ENCODE results near the gene SVOP. TPM values are rescaled to one million over a fixed set of nuclear protein-coding genes. Genes with fewer than 3 reads are reported as not detected.
"Not testable (repeated sequence)": the region's sequence is repeated elsewhere in the genome, so short reads cannot be mapped to it uniquely, and the experiment has no call there.

Gene SVOP
- total RNA-seq, 1 donor from 2014 or later, result not detected

DNA sequence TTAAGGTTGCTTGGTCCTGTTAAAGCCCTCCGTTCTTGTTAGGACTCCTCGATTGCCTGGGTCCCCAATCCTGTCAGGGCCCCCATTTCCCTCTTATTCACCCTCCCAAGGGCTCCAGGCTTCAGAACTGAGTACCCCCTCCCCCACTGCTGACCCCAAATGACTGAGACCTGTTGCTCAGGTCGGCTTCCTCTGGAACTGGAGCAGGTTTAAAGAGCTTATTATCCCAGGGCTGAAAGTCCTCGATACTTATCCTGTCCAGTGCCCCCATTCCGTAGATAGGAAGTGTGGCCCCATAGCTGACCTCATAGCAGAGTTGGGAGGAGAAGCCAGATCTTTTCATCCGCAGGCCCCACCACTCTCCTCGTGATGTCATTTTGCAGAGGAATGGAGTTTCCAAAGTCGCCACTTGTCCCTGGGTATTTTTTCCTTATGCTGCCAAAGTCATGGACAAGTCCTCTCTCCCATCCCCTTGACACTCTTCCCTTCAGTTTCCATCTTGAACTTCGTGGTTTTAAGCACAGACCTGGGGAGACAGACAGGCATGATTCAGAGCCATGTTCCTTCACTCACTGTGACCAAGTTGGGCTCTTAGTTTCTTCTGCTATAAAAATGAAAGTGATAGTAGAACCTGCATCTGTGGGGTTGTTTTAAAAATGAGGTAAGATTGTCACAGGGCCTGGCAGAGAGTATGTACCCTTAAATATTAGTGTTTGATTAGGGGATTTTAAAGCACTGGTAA, 32.7 kb upstream of the SVOP start:
- no peaks in the 10 kb centered on the region for H3K27me3 Mint-ChIP-seq (ENCODE audit: low read depth)
- H3K4me3 Mint-ChIP-seq (ENCODE audit: unreplicated experiment), result peak overlapping the region; percentile 92
- peaks cover 3% of the 10 kb centered on the region for H3K36me3 Mint-ChIP-seq (ENCODE audit: low read depth)
- H3K27ac Mint-ChIP-seq (ENCODE audit: unreplicated experiment), result peak overlapping the region; percentile 65
- peaks cover 18% of the 10 kb centered on the region for H3K4me1 Mint-ChIP-seq (ENCODE audit: low read depth)
- TF ChIP-seq CTCF (IDR thresholded peaks at IDR 0.05), result no peak
- DNase-seq (ENCODE audit: low spot score), result no peak
- no peaks in the 10 kb centered on the region for H3K9me3 Mint-ChIP-seq (ENCODE audit: low read depth)

GRCh38 chr12:109052414-109053323, 31.8 kb upstream of the SVOP start, which contains the start of gene USP30:
TSS of gene USP30 (plus strand) at chr12:109052576. CDS start at chr12:109052679, 103 bp downstream.
- peaks cover 18% of the 10 kb centered on the region for H3K4me1 Mint-ChIP-seq (ENCODE audit: low read depth)
- DNase-seq (ENCODE audit: low spot score), result peak; percentile 96
- TF ChIP-seq CTCF (IDR thresholded peaks at IDR 0.05), result no peak

DNA sequence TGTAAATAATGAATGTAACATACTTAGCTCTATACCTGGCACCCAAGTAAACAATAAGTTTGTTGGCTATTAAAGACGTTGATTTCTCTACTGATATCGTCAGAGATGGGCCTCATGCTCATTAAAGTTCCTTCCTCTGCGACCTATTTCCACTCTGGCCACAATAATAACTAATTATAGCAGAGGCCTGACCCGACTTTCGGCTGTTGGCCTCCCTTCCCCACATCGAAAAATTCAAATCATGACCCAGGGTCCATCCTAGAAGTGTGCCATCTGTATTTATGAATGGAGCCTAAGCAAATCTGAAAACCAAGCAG, 31.2 kb upstream of the SVOP start:
- TF ChIP-seq CTCF (IDR thresholded peaks at IDR 0.05), result no peak
- Mint-ChIP-seq H3K4me3 (ENCODE audit: unreplicated experiment) (peak overlapping the region; percentile 92), H3K4me1 (ENCODE audit: low read depth) (peaks cover 18% of the 10 kb centered on the region), H3K27me3 (ENCODE audit: low read depth) (no peaks in the 10 kb centered on the region), H3K36me3 (ENCODE audit: low read depth) (no peaks in the 10 kb centered on the region), H3K9me3 (ENCODE audit: low read depth) (no peaks in the 10 kb centered on the region), H3K27ac (ENCODE audit: unreplicated experiment) (peak overlapping the region; percentile 92)
- no peak for DNase-seq (ENCODE audit: low spot score)

More at GRCh38 chr12:109052414-109053323, 31.8 kb upstream of the SVOP start, which contains the start of gene USP30:
- peak within 1 kb of the TSS; percentile 92 for H3K4me3 Mint-ChIP-seq (ENCODE audit: unreplicated experiment)
- H3K9me3 Mint-ChIP-seq (ENCODE audit: low read depth), result no peaks in the 10 kb centered on the region
- H3K36me3 Mint-ChIP-seq (ENCODE audit: low read depth), result peaks cover 1% of the 10 kb centered on the region
- H3K27ac Mint-ChIP-seq (ENCODE audit: unreplicated experiment), result peak within 1 kb of the TSS; percentile 92
- H3K27me3 Mint-ChIP-seq (ENCODE audit: low read depth), result no peaks in the 10 kb centered on the region

DNA sequence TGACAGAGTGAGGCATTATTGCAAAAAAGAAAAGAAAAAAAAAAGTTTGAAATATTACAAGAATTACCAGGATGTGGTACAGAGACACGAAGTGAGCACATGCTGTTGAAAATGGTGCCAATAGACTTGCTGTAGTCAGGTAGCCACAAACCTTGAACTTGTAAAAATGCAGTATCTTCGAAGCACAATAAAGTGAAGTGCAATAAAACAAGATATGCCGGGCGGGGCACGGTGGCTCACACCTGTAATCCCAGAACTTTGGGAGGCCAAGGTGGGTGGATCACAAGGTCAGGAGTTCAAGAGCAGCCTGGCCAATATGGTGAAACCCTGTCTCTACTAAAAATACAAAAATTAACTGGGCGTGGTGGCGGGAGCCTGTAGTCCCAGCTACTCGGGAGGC, 28.9 kb upstream of the SVOP start:
- not testable (repeated sequence) for DNase-seq (ENCODE audit: low spot score); H3K9me3 Mint-ChIP-seq (ENCODE audit: low read depth); H3K36me3 Mint-ChIP-seq (ENCODE audit: low read depth); H3K4me3 Mint-ChIP-seq (ENCODE audit: unreplicated experiment); H3K27me3 Mint-ChIP-seq (ENCODE audit: low read depth); H3K27ac Mint-ChIP-seq (ENCODE audit: unreplicated experiment)
- peaks cover 18% of the 10 kb centered on the region for H3K4me1 Mint-ChIP-seq (ENCODE audit: low read depth)

DNA sequence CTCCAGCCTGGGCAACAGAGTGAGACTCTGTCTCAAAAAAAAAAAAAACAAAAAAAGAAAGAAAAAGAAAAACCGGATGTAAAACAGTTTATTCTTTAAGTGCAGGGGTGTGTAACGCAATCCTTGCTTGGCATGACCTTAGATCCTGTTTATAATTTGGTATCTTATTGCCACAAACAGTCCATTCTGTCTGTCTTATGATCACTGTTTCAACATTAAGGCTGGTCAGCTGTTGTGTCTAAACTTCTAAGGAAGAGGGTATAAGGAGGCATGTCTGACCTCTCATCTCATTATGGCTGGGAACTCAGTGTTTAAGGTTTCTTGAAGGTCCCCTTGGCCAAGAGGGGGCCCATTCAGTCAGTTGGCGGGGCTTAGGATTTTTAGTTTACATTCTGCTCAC, 27.8 kb upstream of the SVOP start:
- peaks cover 15% of the 10 kb centered on the region for H3K4me1 Mint-ChIP-seq (ENCODE audit: low read depth)
- not testable (repeated sequence) for H3K4me3 Mint-ChIP-seq (ENCODE audit: unreplicated experiment); H3K9me3 Mint-ChIP-seq (ENCODE audit: low read depth); DNase-seq (ENCODE audit: low spot score); H3K36me3 Mint-ChIP-seq (ENCODE audit: low read depth); H3K27ac Mint-ChIP-seq (ENCODE audit: unreplicated experiment); H3K27me3 Mint-ChIP-seq (ENCODE audit: low read depth)

DNA sequence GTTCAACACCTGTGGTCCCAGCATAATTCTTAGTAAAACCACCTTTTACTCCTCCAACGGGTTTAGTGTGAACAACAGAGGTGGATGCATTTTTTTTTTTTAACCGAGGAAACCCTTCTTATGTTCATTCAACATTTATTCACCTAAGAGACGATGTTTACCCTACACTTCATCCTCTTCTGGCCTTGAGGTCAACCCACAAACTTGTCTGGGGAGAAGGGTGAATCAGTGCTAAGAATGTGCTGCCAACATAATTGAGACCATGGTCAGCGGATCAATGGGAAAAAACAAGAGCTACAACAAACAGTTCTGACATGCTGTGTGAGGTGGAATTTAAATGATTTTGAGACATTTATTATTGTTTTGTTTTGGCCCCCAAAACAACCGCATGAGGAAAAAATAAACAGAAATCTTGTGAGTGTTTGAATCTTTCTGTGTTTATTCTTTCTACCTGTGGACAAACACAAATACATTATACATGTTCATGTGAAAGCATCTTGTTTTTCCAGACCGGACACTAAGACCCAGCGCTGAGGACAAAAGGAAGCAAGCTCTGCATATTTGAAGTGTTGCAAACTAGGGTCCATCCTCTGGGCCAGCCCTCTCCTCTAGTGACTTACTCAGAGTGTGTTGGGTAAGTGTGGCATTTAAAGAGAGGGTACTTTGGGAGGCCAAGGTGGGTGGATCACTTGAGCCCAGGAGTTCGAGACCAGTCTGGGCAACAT, 26.4 kb upstream of the SVOP start:
- Mint-ChIP-seq H3K27me3 (ENCODE audit: low read depth) (peaks cover 21% of the 10 kb centered on the region), H3K36me3 (ENCODE audit: low read depth) (no peaks in the 10 kb centered on the region), H3K9me3 (ENCODE audit: low read depth) (no peaks in the 10 kb centered on the region), H3K27ac (ENCODE audit: unreplicated experiment) (no peak overlapping the region), H3K4me1 (ENCODE audit: low read depth) (peaks cover 6% of the 10 kb centered on the region), H3K4me3 (ENCODE audit: unreplicated experiment) (no peak overlapping the region)
- DNase-seq (ENCODE audit: low spot score), result no peak
- no peak for TF ChIP-seq CTCF (IDR thresholded peaks at IDR 0.05)
